GM19468 (cell line): Measurements from ENCODE around the gene EYA3.
"Not testable (repeated sequence)": the region's sequence is repeated elsewhere in the genome, so short reads cannot be mapped to it uniquely, and the experiment has no call there.

ENCODE experiments used
- ATAC-seq: cut with Tn5 transposase; IDR thresholded peaks from one replicate; pipeline ENCODE4 v1.9.1; 2021; ENCODE audit warnings: mild to moderate bottlenecking, moderate library complexity, moderate number of reproducible peaks; ENCODE audit not compliant: unreplicated experiment; ENCODE audit errors: extremely low read depth

Gene EYA3

GRCh38 chr1:28036431-28036830 is 52.0 kb downstream of the EYA3 start:
- ATAC-seq: no peak

DNA sequence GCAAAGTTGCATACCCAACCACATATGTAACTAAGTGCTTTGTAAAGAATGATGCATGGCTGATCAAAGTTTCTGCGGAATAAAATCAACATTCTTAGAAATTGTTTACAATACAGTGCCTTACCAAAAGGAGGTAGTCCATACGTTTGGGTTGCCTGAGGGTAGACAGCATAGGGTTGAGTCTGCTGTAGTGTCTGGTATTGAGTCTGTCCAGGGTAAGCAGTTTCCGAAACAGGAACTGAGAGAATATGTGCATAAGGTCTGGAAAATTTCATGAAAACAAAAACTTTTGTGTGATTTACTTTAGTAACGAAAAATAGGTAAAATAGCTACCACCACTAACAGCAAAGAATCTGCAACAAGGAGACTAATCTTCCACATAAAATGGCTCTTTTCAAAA is 53.0 kb downstream of the EYA3 start:
- ATAC-seq: no peak

GRCh38 chr1:28032281-28032680 is 56.1 kb downstream of the EYA3 start:
- ATAC-seq: no peak

DNA sequence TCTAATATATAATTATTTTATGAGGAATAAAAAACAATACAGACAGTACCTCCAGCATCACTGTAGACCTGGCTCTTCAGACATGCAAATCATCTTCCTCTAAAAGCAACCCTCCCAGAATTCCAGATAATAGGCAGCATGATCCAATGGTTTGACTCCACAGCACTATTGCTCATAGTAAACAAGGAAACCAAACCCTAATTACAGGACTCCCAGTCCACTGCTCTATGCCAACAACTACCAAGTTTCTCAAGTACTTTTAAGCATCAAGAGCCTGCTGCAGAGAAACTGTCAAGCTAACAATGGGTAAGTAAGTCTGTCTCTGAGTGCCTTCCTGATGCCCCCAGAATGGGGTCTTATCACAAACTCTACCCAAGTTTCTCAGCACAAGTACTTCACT is 57.2 kb downstream of the EYA3 start:
- no peak for ATAC-seq

DNA sequence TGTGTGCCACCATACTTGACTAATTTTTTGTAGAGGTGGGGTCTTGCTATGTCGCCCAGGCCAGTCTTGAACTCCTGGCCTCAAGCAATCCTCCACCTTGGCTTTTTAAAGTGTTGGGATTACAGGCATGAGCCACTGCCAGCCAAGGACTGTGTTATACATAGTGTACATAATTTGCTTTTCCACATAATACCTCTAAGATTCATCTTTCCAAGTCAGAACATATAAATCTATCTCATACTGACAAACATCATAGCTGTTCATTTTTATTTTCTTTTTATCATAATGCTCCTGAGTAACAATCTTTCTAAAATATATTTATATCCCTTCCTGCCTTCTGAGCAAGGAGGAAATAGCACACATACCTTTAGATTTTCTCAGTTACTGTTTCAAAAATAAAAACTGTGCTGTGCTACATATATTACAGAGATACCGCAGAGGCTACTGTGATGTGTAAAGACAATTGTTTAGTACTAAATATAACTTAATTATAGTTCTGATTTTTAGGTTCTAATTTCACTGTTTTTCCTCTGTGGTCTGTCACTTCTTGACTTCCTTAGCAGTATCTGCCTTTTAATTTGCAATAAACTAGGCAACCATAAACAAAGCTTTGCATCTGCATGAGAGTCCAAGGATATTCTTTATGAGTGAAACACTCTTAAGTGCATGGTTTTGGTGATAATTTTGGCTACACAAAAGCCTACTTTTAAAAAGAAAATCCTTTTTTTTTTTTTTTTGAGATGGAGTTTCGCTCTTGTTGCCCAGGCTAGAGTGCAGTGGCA is 59.3 kb downstream of the EYA3 start:
- ATAC-seq: no peak

DNA sequence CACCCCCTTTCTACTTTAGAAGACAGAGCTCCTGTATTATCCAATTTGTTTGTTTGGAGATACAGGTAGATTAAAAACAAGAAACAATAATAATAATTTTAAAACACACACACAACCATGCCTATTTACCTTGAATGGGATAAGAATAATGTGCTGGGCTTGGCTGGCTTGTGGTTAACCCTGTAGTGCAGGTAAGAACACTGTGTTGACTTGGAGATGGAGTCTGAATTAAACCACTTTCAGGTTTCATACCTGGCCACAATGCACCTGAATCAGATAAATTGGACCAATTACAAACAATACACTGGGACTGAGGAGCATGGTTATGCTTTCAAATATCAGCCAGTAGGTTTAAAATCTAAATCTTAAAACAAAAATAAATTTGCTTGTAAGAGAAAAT is 60.8 kb downstream of the EYA3 start:
- ATAC-seq: no peak

DNA sequence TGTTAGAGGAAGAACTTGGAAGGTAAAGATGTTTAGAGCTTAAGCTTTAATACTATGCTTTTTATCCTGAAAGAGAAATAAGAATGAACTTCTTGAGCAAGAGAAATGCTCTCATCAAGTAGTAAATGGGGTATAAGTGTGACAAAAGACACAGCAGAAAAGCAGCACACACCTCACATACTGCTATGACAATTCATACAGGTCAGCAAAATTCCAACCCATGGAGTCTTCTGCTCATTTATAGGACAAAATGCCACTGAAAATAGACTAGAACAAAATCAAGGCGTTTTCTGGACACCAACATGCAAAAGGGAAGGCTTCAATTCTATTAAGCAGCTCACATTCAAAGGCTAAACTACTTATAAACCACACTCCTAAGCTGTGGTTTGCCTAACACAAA is 61.2 kb downstream of the EYA3 start:
- ATAC-seq: no peak

GRCh38 chr1:28026329-28026728 is 62.1 kb downstream of the EYA3 start:
- no peak for ATAC-seq

DNA sequence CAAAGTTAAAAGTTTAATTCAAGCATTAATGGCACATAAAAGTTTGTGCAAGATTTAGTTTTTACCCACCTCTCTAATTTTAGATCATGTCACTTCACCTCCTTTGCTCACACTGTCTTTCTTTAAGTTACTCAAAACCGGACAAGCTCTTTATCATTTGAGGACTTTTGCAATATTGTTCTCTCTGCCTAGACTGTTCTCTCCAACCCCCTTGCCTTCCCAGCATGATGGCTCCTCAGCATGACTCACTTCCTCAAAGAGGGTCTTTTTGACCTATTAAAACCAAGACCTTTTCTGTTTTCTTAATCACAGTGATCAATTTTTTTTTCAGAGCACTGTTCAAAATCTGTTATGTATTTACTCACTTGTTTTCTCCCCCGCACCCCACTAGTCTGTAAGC is 67.3 kb downstream of the EYA3 start:
- ATAC-seq: no peak

DNA sequence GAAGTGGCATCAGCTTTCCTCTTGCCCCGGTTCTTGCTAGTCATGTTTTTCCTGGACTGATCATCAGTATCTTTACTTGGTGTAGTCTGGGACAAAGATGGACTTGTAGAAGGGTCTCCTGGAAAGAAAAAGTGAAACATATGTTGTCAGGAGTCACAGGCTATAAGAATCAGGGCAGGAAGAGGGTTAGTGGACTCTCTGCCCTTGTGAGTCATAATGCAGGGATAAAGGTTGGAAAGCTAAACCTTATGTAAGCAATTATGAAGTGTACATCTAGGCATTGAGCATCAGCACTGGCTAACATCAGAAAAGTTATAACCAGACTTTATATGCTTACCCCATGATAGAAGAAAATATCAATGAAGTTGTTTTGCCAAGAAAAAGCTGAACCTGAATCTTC is 77.4 kb downstream of the EYA3 start:
- no peak for ATAC-seq

DNA sequence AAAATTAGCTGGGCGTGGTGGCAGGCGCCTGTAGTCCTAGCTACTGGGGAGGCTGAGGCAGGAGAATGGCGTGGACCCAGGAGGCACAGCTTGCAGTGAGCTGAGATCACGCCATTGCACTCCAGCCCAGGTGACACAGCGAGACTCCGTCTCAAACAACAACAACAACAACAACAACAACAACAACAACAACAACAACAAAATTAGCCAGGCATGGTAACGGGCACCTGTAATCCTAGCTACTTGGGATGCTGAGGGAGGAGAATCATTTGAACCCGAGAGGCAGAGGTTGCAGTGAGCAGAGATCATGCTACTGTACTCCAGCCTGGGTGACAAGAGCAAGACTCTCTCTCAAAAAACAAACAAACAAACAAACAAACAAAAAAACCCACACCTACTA is 85.3 kb downstream of the EYA3 start:
- ATAC-seq: not testable (repeated sequence)

DNA sequence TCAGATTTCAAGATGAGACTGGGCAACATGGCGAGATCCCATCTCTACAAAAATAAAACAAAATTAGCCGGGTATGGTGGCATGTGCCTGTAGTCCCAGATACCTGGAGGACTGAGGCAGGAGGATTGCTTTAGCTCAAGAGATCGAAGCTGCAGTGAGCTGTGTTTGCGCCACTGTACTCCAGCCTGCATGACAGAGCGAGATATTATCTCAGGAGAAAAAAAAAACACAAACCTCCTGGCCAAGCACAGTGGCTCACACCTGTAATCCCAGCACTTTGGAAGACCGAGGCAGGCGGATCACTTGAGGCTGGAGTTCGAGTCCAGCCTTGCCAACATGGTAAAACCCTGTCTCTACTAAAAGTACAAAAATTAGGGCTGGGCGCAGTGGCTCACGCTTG is 85.8 kb downstream of the EYA3 start:
- no peak for ATAC-seq

DNA sequence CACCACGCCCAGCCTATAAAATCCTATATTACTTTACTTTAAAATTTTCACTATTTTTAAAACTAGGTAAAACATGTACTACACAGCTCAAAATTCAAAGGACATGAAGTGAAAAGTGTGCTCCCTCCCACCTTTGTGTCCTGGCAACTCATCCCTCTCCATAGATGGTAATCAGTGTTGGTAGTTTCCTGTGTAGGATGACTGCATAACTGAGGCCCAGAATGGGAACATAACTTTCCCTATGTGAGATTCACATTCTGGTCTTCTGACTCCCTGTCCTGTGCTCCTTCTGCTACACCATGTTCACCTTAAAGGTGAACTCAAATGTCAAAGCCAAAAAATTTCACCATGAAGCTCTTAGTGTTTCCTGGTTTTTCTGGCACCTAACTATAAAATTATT is 89.4 kb downstream of the EYA3 start:
- ATAC-seq: no peak

DNA sequence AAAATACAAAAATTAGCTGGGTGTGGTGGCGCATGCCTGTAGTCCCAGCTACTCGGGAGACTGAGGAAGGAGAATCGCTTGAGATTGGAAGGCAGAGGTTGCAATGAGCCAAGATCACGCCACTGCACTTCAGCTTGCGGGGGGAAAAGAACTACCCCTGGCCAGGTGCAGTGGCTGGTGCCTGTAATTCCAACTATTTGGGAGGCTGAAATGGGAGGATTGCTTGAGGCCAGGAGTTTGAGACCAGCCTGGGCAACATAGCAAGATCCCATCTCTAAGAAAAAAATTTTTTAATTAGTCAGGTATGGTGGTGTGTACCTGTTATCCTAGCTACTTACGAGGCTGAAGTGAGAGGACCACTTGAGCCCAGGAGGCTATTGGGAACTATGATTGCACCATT is 93.9 kb downstream of the EYA3 start:
- not testable (repeated sequence) for ATAC-seq

- ATAC-seq: no peak
These were observed 94.3 kb downstream of the EYA3 start for GRCh38 chr1:27994060-27994459.

DNA sequence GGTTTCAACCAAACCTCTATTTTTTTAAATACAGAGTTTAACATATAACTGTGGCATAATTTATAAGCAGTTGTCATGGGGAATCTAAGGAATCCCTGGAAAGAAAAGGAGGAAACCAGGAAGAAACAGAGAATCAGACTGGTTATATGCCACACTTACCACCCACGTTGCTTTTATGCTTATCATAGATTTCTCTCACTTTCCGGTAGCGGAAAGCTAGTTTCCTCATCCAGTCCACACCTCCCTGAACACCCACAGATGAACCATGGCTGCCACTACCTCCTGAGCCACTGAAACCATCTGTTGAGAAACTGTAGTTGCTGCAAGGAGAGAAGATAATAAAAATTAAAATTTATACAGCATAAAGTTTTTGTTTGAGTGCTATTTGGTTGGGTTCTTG is 95.2 kb downstream of the EYA3 start:
- ATAC-seq: no peak

GRCh38 chr1:27992276-27992675 is 96.1 kb downstream of the EYA3 start:
- ATAC-seq: no peak

DNA sequence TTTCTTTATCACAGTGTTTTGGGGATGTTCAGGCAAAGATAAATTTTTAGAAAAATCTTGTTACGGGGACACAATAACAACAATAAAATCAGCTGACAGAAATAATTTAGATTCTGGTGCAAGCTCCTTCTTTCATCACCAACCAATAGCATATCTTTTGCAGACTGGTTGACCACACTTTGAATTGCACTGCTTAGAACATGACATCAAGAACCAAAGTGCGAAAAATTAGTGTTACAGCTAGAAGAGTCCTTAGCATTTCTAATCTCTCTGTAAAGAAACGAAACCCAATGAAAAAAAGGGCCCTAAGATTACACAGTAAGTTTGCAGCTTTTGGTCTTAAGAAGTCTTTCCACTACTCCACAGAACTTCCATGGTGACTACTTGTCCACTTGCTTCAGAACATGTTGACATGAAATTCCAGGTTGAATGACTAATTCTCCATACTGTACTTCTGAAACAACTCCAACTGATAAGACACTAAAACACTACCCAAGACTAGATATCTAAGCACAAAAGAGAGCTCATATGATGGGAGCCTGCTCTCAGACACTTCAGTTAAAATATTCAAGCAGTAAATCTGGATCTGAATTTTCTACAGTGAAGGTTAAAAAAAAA is 97.4 kb downstream of the EYA3 start:
- no peak for ATAC-seq

- ATAC-seq: no peak
These were observed 107.3 kb downstream of the EYA3 start for GRCh38 chr1:27981145-27981544.

DNA sequence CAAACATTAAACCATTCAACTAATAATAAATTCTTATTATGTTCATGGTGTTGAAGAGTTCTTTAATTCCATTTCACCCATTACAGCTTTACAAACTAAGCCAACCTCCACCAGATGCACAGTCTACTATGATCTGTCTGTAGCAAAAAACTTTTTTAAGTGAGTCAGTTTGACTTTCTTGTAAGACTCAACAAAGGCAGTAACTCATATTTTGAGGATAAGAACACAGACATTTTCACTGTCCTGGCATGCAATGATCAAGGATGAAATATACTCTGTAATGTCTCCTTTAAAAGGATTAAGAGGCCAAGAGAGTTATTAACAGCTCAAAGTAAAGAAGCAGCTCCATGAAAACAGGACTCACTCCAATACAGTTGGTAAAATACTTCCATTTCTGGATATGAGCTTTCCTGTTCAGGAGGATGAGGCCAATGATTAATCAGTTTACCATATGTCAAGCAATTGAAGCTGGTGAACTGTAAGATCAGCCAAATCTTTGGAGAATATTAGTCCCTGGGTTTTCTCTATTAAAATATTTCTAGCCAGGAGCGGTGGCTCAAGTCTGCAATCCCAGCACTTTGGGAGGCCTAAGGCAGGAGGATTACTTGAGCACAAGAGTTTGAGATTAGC is 108.1 kb downstream of the EYA3 start:
- ATAC-seq: no peak

- ATAC-seq: no peak
These were observed 108.6 kb downstream of the EYA3 start for GRCh38 chr1:27979859-27980201.
